GM18511 (cell line): ENCODE measurements around the gene MYT1.
"Not testable (repeated sequence)": the region's sequence is repeated elsewhere in the genome, so short reads cannot be mapped to it uniquely, and the experiment has no call there.

Source experiments
- ATAC-seq: cut with Tn5 transposase; IDR thresholded peaks from one replicate; pipeline ENCODE4 v1.9.1; 2021; ENCODE audit warnings: mild to moderate bottlenecking, moderate library complexity; ENCODE audit not compliant: unreplicated experiment

Gene MYT1

GRCh38 chr20:64164123-64164836 is at the start of gene MYT1:
Gene MYT1, plus strand, starts transcription at chr20:64164452. Its CDS starts 34,410 bp downstream, at chr20:64198862.
- no peak for ATAC-seq

DNA sequence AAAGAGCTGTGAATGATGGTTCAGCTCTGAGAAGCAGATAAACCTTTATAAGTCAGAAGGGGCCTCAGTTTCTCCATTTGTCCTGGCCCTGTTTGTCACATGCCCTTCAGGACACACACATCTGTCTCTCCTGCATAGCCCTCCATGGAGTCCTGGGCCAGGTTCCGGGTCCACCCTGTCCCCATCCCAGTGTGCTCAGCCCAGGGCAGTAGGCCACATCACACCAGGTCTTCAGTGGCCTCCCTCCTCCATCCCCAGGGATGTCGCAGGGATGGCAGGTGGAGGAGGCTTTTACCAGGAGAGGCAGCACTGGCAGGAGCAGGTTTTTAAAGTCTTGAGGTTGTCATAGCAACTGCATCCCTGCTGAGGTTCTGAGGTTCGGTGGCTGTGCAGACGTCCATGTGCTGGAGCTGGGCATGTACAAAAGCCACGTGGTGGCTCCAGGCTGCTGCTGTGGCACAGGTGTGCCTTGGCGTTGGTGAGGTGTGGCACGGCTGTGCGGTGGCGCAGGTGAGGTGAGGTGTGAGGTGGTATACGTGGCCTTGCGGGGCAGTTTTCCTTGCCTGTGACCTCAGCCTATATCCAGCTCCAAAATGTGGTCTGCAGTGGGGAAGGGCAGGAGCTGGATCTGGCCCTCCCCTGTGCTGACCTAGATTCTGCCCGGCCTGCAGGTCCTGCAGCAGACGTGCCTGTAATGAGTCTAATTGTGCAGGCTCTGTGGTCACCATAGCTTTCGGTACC is 48.9 kb upstream of the MYT1 start:
- ATAC-seq, result no peak

- ATAC-seq, result no peak
Observed at GRCh38 chr20:64116016-64116415, 48.2 kb upstream of the MYT1 start.

GRCh38 chr20:64116541-64117431 is 47.5 kb upstream of the MYT1 start:
- ATAC-seq, result no peak

DNA sequence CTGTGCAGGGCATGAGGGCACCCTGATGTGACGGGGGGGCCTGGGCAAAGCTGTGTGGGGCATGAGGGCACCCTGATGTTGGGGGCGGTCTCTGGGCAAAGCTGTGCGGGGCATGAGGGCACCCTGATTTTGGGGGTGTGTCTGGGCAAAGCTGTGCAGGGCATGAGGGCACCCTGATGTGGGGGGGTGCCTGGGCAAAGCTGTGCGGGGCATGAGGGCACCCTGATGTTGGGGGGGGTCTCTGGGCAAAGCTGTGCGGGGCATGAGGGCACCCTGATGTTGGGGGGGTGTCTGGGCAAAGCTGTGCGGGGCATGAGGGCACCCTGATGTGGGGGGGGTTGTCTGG is 46.8 kb upstream of the MYT1 start:
- not testable (repeated sequence) for ATAC-seq

GRCh38 chr20:64119301-64119680 is 45.0 kb upstream of the MYT1 start:
- no peak for ATAC-seq

- no peak for ATAC-seq
Observed at GRCh38 chr20:64119681-64120341, 44.4 kb upstream of the MYT1 start.

GRCh38 chr20:64121586-64121985 is 42.7 kb upstream of the MYT1 start:
- ATAC-seq, result no peak

- not testable (repeated sequence) for ATAC-seq
Observed at GRCh38 chr20:64122927-64123326, 41.3 kb upstream of the MYT1 start.

GRCh38 chr20:64123517-64123916 is 40.7 kb upstream of the MYT1 start:
- ATAC-seq, result not testable (repeated sequence)

DNA sequence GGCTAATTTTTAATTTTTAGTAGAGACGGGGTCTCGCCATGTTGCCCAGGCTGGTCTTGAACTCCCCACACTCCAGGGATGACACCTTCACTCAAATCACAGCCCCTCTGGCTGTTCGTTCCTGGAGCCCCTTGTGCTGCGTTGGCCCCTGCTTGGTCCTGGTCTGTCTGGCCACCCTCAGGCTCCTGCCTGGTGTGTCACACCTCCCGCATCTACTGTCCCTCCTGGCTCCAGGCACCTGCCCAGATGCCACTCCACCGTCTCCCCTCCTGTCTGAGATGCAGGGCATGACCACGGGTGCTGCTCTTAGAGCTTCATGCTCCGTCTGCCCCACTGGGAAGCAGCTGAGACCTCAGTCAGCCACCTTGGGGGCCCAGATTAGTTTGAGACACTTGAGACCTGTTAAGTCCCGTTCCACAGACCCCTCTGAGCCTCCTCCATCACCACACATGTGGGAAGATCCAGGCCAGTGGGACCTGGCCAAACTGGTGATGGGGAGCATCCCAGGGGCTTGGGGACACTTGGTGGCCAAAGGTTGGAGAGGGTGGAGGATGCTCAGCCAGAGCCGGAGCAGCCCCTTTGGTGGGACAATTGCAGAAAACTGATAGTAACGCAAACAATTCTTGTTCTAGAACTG is 35.0 kb upstream of the MYT1 start:
- no peak for ATAC-seq

DNA sequence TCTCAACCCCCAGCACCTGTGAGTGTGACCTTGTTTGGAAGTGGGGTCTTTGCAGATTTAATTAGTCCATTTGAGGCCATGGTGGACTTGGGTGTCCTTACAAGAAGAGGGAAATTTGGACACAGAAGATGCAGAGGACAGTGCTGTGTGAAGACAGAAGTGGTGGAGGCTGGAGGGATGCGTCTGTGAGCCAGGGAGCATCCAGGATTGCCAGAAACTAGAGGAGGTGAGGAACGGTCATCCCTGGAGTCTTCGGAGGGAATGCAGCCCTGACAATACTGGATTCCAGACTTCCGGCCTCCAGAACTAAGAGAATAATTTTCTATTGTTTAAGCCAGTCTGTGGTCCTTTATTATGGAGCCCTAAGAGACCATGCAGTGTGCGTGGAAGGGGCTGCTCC is 34.0 kb upstream of the MYT1 start:
- ATAC-seq, result no peak

- no peak for ATAC-seq
Observed at GRCh38 chr20:64130876-64131275, 33.4 kb upstream of the MYT1 start.

DNA sequence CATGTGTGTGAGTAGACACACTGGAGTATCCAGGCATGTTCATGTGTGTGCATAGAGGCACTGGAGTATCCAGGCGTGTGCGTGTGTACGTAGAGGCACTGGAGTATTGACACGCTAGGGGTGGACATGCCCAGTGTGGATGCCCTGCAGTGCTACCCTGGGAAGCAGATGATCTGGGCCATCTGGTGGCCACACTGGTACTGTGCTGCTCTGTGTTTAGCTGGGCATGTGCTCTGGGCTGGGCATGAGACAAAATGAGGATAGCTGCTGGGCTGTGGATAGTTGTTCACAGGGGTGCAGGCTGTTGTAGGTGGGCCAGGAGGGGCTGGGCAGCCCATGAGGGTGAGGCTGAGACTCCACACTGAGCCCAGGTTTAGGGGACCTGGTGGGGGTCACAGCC is 32.8 kb upstream of the MYT1 start:
- ATAC-seq, result no peak

DNA sequence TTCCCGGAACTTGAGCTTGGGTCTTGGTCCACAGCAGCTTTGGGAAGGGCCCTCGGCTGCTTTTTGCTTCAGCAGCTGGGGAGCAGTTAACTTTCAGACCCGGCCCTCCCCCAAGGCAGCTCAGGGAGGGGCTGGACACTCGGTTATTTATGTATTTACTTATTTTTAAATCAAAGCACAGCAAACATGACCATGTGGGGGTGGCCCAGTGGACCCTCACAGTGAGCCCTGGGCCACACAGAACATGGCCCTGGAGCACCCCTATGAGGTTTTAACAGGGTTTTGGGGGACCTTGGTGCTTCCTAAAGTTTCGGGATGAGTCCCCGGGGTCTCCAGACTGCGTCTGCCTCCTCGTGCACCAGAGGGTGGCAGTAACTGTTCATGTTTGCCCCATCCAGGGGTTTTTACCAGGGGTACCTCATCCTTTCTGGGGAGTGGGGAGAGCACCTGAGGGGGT is 30.3 kb upstream of the MYT1 start:
- ATAC-seq, result no peak

DNA sequence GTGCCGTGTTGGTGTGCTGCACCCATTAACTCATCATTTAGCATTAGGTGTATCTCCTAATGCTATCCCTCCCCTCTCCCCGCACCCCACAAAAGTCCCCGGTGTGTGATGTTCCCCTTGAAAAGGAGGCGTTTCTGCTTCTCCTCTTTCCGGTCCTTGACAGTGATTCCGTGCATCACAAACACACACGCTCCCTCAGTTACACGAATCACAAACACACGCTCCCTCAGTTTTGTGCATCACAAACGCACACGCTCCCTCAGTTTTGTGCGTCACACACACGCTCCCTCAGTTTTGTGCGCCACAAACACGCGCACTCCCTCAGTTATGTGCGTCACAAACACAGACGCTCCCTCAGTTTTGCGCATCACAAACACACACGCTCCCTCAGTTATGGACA is 29.5 kb upstream of the MYT1 start:
- not testable (repeated sequence) for ATAC-seq

GRCh38 chr20:64136004-64136710 is 28.1 kb upstream of the MYT1 start:
- ATAC-seq, result no peak

GRCh38 chr20:64137598-64138031 is 26.6 kb upstream of the MYT1 start:
- ATAC-seq, result no peak

DNA sequence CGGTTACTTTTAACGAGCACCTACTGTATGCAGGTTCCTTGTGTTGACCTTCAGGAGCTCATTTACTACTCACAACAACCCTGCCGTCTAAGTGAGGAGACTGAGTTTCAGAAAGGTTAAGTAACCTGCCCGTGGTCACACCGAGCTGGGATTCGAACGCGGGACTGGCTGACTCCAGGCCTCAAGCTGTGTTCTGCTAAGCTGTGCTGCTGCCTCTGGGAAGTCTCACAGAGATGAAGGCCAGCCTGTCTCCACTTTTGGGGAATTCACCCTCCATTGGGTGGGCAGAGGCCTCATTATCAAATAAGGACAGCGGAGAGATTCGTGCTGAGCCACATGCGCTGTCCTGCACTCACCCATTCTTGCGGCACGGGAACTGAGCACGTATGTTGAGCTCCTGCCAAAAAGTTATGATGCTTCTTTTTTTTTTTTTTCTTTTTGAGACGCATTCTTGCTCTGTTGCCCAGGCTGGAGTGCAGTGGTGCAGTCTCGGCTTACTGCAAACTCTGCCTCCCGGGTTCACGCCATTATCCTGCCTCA is 25.9 kb upstream of the MYT1 start:
- no peak for ATAC-seq
